ENCODE results near the gene FASLG. TPM values are rescaled to one million over a fixed set of nuclear protein-coding genes. Genes with fewer than 3 reads are reported as not detected.
"Not testable (repeated sequence)": the region's sequence is repeated elsewhere in the genome, so short reads cannot be mapped to it uniquely, and the experiment has no call there.

FASLG gene
- total RNA-seq (0.26 TPM), polyA plus RNA-seq (0.04 TPM)

GRCh38 chr1:172658871-172659453 is at the start of gene FASLG:
Gene FASLG, plus strand, starts transcription at chr1:172659103. Its CDS starts 99 bp downstream, at chr1:172659202.
- H3K36me3 ChIP-seq (ENCODE audit: insufficient read depth), result no peaks in the 10 kb centered on the region
- WGBS, result 90% methylated on average over 11 of the region's 11 CpGs
- DNase-seq (ENCODE audit: extremely low spot score), result no peak
- peak within 1 kb of the TSS; percentile 12 for H3K4me3 ChIP-seq (ENCODE audit: low read depth, low read length)
- H3K27ac ChIP-seq (ENCODE audit: low read depth), result no peak within 1 kb of the TSS
- H3K4me1 ChIP-seq (ENCODE audit: insufficient read depth), result no peaks in the 10 kb centered on the region

GRCh38 chr1:172609528-172609927 is 49.4 kb upstream of the FASLG start:
- DNase-seq (ENCODE audit: extremely low spot score), result no peak
- H3K27ac ChIP-seq (ENCODE audit: low read depth), result no peak overlapping the region
- no peaks in the 10 kb centered on the region for H3K36me3 ChIP-seq (ENCODE audit: insufficient read depth)
- no peaks in the 10 kb centered on the region for H3K4me1 ChIP-seq (ENCODE audit: insufficient read depth)
- H3K4me3 ChIP-seq (ENCODE audit: low read depth, low read length), result no peak overlapping the region
- 94% methylated on average over 3 of the region's 3 CpGs for WGBS

- no peak overlapping the region for H3K4me3 ChIP-seq (ENCODE audit: low read depth, low read length)
- H3K4me1 ChIP-seq (ENCODE audit: insufficient read depth), result no peaks in the 10 kb centered on the region
- no peak for DNase-seq (ENCODE audit: extremely low spot score)
- H3K27ac ChIP-seq (ENCODE audit: low read depth), result no peak overlapping the region
- no peaks in the 10 kb centered on the region for H3K36me3 ChIP-seq (ENCODE audit: insufficient read depth)
- 85% methylated on average over 2 of the region's 2 CpGs for WGBS
Measured at GRCh38 chr1:172612478-172612877, 46.4 kb upstream of the FASLG start.

- H3K36me3 ChIP-seq (ENCODE audit: insufficient read depth), result no peaks in the 10 kb centered on the region
- no peaks in the 10 kb centered on the region for H3K4me1 ChIP-seq (ENCODE audit: insufficient read depth)
- no peak overlapping the region for H3K27ac ChIP-seq (ENCODE audit: low read depth)
- no peak for DNase-seq (ENCODE audit: extremely low spot score)
- H3K4me3 ChIP-seq (ENCODE audit: low read depth, low read length), result no peak overlapping the region
- WGBS, result 90% methylated on average over 2 of the region's 2 CpGs
Measured at GRCh38 chr1:172613294-172613693, 45.6 kb upstream of the FASLG start.

GRCh38 chr1:172616195-172616594 is 42.7 kb upstream of the FASLG start:
- H3K4me3 ChIP-seq (ENCODE audit: low read depth, low read length), result no peak overlapping the region
- DNase-seq (ENCODE audit: extremely low spot score), result no peak
- H3K27ac ChIP-seq (ENCODE audit: low read depth), result no peak overlapping the region
- WGBS, result 75% methylated on average over 1 of the region's 1 CpG
- H3K36me3 ChIP-seq (ENCODE audit: insufficient read depth), result no peaks in the 10 kb centered on the region
- no peaks in the 10 kb centered on the region for H3K4me1 ChIP-seq (ENCODE audit: insufficient read depth)

GRCh38 chr1:172616636-172617035 is 42.3 kb upstream of the FASLG start:
- Histone ChIP-seq H3K4me3 (ENCODE audit: low read depth, low read length) (no peak overlapping the region), H3K27ac (ENCODE audit: low read depth) (no peak overlapping the region), H3K4me1 (ENCODE audit: insufficient read depth) (no peaks in the 10 kb centered on the region), H3K36me3 (ENCODE audit: insufficient read depth) (no peaks in the 10 kb centered on the region)
- WGBS, result 58% methylated on average over 3 of the region's 3 CpGs
- no peak for DNase-seq (ENCODE audit: extremely low spot score)

GRCh38 chr1:172620603-172621002 is 38.3 kb upstream of the FASLG start:
- 89% methylated on average over 9 of the region's 9 CpGs for WGBS
- H3K27ac ChIP-seq (ENCODE audit: low read depth); H3K4me3 ChIP-seq (ENCODE audit: low read depth, low read length); H3K4me1 ChIP-seq (ENCODE audit: insufficient read depth); H3K36me3 ChIP-seq (ENCODE audit: insufficient read depth); DNase-seq (ENCODE audit: extremely low spot score): not testable (repeated sequence)

GRCh38 chr1:172622541-172622940 is 36.4 kb upstream of the FASLG start:
- WGBS, result 79% methylated on average over 3 of the region's 3 CpGs
- no peaks in the 10 kb centered on the region for H3K4me1 ChIP-seq (ENCODE audit: insufficient read depth)
- H3K27ac ChIP-seq (ENCODE audit: low read depth), result no peak overlapping the region
- no peak for DNase-seq (ENCODE audit: extremely low spot score)
- no peaks in the 10 kb centered on the region for H3K36me3 ChIP-seq (ENCODE audit: insufficient read depth)
- H3K4me3 ChIP-seq (ENCODE audit: low read depth, low read length), result no peak overlapping the region

GRCh38 chr1:172623748-172624147 is 35.2 kb upstream of the FASLG start:
- 86% methylated on average over 3 of the region's 3 CpGs for WGBS
- Histone ChIP-seq H3K4me1 (ENCODE audit: insufficient read depth) (no peaks in the 10 kb centered on the region), H3K27ac (ENCODE audit: low read depth) (no peak overlapping the region), H3K4me3 (ENCODE audit: low read depth, low read length) (no peak overlapping the region), H3K36me3 (ENCODE audit: insufficient read depth) (no peaks in the 10 kb centered on the region)
- DNase-seq (ENCODE audit: extremely low spot score), result no peak

- 38% methylated on average over 3 of the region's 3 CpGs for WGBS
- H3K36me3 ChIP-seq (ENCODE audit: insufficient read depth), result no peaks in the 10 kb centered on the region
- H3K4me3 ChIP-seq (ENCODE audit: low read depth, low read length), result no peak overlapping the region
- H3K4me1 ChIP-seq (ENCODE audit: insufficient read depth), result no peaks in the 10 kb centered on the region
- no peak for DNase-seq (ENCODE audit: extremely low spot score)
- H3K27ac ChIP-seq (ENCODE audit: low read depth), result no peak overlapping the region
Measured at GRCh38 chr1:172626845-172627244, 32.1 kb upstream of the FASLG start.

- no peak overlapping the region for H3K4me3 ChIP-seq (ENCODE audit: low read depth, low read length)
- H3K4me1 ChIP-seq (ENCODE audit: insufficient read depth), result no peaks in the 10 kb centered on the region
- no peak overlapping the region for H3K27ac ChIP-seq (ENCODE audit: low read depth)
- DNase-seq (ENCODE audit: extremely low spot score), result no peak
- no peaks in the 10 kb centered on the region for H3K36me3 ChIP-seq (ENCODE audit: insufficient read depth)
- WGBS, result 85% methylated on average over 3 of the region's 3 CpGs
Measured at GRCh38 chr1:172627702-172628101, 31.2 kb upstream of the FASLG start.

- no peak for DNase-seq (ENCODE audit: extremely low spot score)
- H3K4me1 ChIP-seq (ENCODE audit: insufficient read depth), result no peaks in the 10 kb centered on the region
- WGBS, result 45% methylated on average over 4 of the region's 4 CpGs
- no peak overlapping the region for H3K27ac ChIP-seq (ENCODE audit: low read depth)
- H3K36me3 ChIP-seq (ENCODE audit: insufficient read depth), result no peaks in the 10 kb centered on the region
- H3K4me3 ChIP-seq (ENCODE audit: low read depth, low read length), result no peak overlapping the region
Measured at GRCh38 chr1:172628401-172628800, 30.5 kb upstream of the FASLG start.

GRCh38 chr1:172629170-172629569 is 29.7 kb upstream of the FASLG start:
- H3K36me3 ChIP-seq (ENCODE audit: insufficient read depth), result no peaks in the 10 kb centered on the region
- WGBS, result 91% methylated on average over 2 of the region's 2 CpGs
- no peaks in the 10 kb centered on the region for H3K4me1 ChIP-seq (ENCODE audit: insufficient read depth)
- H3K4me3 ChIP-seq (ENCODE audit: low read depth, low read length), result no peak overlapping the region
- no peak overlapping the region for H3K27ac ChIP-seq (ENCODE audit: low read depth)
- DNase-seq (ENCODE audit: extremely low spot score), result no peak

GRCh38 chr1:172629638-172630037 is 29.3 kb upstream of the FASLG start:
- no peak overlapping the region for H3K4me3 ChIP-seq (ENCODE audit: low read depth, low read length)
- H3K36me3 ChIP-seq (ENCODE audit: insufficient read depth), result no peaks in the 10 kb centered on the region
- no peak for DNase-seq (ENCODE audit: extremely low spot score)
- 93% methylated on average over 2 of the region's 2 CpGs for WGBS
- no peaks in the 10 kb centered on the region for H3K4me1 ChIP-seq (ENCODE audit: insufficient read depth)
- H3K27ac ChIP-seq (ENCODE audit: low read depth), result no peak overlapping the region
